Fibroblast of lung (primary cell): ENCODE data around the gene VEGFA. TPM values are rescaled to one million over a fixed set of nuclear protein-coding genes. Genes with fewer than 3 reads are reported as not detected.
A peak's percentile ranks its signal among the peaks of the same experiment; 100 is the strongest.

Experiments used
- DNase-seq, 2 donors: peaks; one replicate each; pipeline versions ENCODE4 v3.0.0 to v3.0.0-alpha.2; 2010; ENCODE audit warnings: low read depth in 2 of 2
- H2AFZ ChIP-seq: 2 replicates; pipeline ENCODE4 v1.5.1; 2012; ENCODE audit warnings: low read length, control low read depth, inconsistent platforms
- H3K27ac ChIP-seq: 2 replicates; pipeline ENCODE4 v1.5.1; 2011; ENCODE audit warnings: low read length, control low read depth; ENCODE audit not compliant: insufficient read depth
- H3K27me3 ChIP-seq: 2 replicates; pipeline ENCODE4 v1.5.1; 2011; ENCODE audit warnings: mild to moderate bottlenecking, low read length; ENCODE audit not compliant: control insufficient read depth, insufficient read depth
- H3K36me3 ChIP-seq: 2 replicates; pipeline ENCODE4 v1.5.1; 2011; ENCODE audit warnings: low read length; ENCODE audit not compliant: control insufficient read depth, insufficient read depth
- H3K4me1 ChIP-seq: 2 replicates; pipeline ENCODE4 v1.5.1; 2011; ENCODE audit warnings: low read length; ENCODE audit not compliant: control insufficient read depth, insufficient read depth; ENCODE audit errors: extremely low read depth
- H3K4me2 ChIP-seq: 2 replicates; pipeline ENCODE4 v1.5.1; 2011; ENCODE audit warnings: low read length, control low read depth; ENCODE audit not compliant: insufficient read depth; ENCODE audit errors: extremely low read depth
- H3K4me3 ChIP-seq, 4 experiments: fragments of 200-600 bp in 1 of 4; sonication (generic) in 1 of 4; replicated peaks in 1 of 4; 2 replicates each; pipeline ENCODE4 v1.5.1; 2011 to 2016; ENCODE audit warnings: low read length in 4 of 4, low read depth in 3 of 4, mild to moderate bottlenecking in 3 of 4, control low read depth in 2 of 4, inconsistent platforms in 1 of 4, mixed read lengths in 1 of 4; ENCODE audit not compliant: insufficient read depth in 1 of 4; ENCODE audit errors: control extremely low read depth in 1 of 4
- H3K79me2 ChIP-seq: 2 replicates; pipeline ENCODE4 v1.5.1; 2012; ENCODE audit warnings: mild to moderate bottlenecking, low read length, inconsistent platforms; ENCODE audit not compliant: control insufficient read depth, insufficient read depth
- H3K9ac ChIP-seq: 2 replicates; pipeline ENCODE4 v1.5.1; 2011; ENCODE audit warnings: mild to moderate bottlenecking, low read length, control low read depth; ENCODE audit not compliant: insufficient read depth
- H3K9me3 ChIP-seq: 2 replicates; pipeline ENCODE4 v1.5.1; 2012; ENCODE audit warnings: low read depth, low read length; ENCODE audit not compliant: control insufficient read depth, insufficient read depth
- H4K20me1 ChIP-seq: 2 replicates; pipeline ENCODE4 v1.5.1; 2011; ENCODE audit warnings: low read length; ENCODE audit not compliant: control insufficient read depth, insufficient read depth; ENCODE audit errors: extremely low read depth
- CTCF ChIP-seq, 2 donors: IDR thresholded peaks in 1 of 2; conservative IDR thresholded peaks in 1 of 2; 1 replicate in 1 of 2; 2 replicates in 1 of 2; pipeline ENCODE4 v1.5.1; 2011 to 2012; ENCODE audit warnings: low read length in 2 of 2, control low read depth in 1 of 2, inconsistent platforms in 1 of 2, low read depth in 1 of 2, mild to moderate bottlenecking in 1 of 2
- EZH2 ChIP-seq: IDR thresholded peaks from 2 replicates; pipeline ENCODE4 v1.5.1; 2012; ENCODE audit warnings: low read length, control low read depth, mild to moderate bottlenecking; ENCODE audit errors: missing control alignments
- polyA plus RNA-seq, 2 donors: library from polyadenylated mRNA; depleted of rRNA in 1 of 2; stranded (reverse) in 1 of 2; unstranded in 1 of 2; fragments of >200 nt; gene quantifications; 2 replicates each; pipeline ENCODE4 v1.2.1, GENCODE V29; 2011 to 2012; ENCODE audit warnings: missing spikeins in 1 of 2
- total RNA-seq: library from RNA; depleted of rRNA; stranded (reverse); fragments of >200 nt; gene quantifications from 2 replicates; pipeline ENCODE4 v1.2.1, GENCODE V29; 2014

The VEGFA gene
- total and polyA plus RNA-seq, 2 donors (not counting 1 experiment from before 2014, with no cell fraction given) = 111 to 150 TPM

GRCh38 chr6:43823390-43823789 lies 53.4 kb downstream of the VEGFA start:
- Histone ChIP-seq H3K4me1 (no peaks in the 10 kb centered on the region), H3K9me3 (no peaks in the 10 kb centered on the region), H3K79me2 (no peaks in the 10 kb centered on the region), H3K9ac (no peak overlapping the region), H3K36me3 (no peaks in the 10 kb centered on the region), H2AFZ (no peak overlapping the region), H3K4me2 (no peak overlapping the region), H3K27ac (no peak overlapping the region), H4K20me1 (no peaks in the 10 kb centered on the region), H3K4me3 (no peak overlapping the region), H3K27me3 (peaks cover 12% of the 10 kb centered on the region)
- TF ChIP-seq EZH2 (no peak), CTCF (conservative IDR thresholded peaks at IDR 0.05 in 1 of 2, IDR thresholded peaks at IDR 0.05 in 1 of 2; ENCODE audit: low read depth in 1 of 2, low read length in 2 of 2) (no peak)
- DNase-seq = no peak

GRCh38 chr6:43823879-43824702 lies 54.1 kb downstream of the VEGFA start:
- Histone ChIP-seq H3K4me3 (no peak overlapping the region), H3K27ac (no peak overlapping the region), H3K36me3 (no peaks in the 10 kb centered on the region), H3K9me3 (no peaks in the 10 kb centered on the region), H2AFZ (no peak overlapping the region), H3K4me1 (no peaks in the 10 kb centered on the region), H3K9ac (no peak overlapping the region), H4K20me1 (no peaks in the 10 kb centered on the region), H3K79me2 (no peaks in the 10 kb centered on the region), H3K4me2 (no peak overlapping the region), H3K27me3 (peaks cover 12% of the 10 kb centered on the region)
- no peak for DNase-seq
- peak; percentile 31 for TF ChIP-seq EZH2
- TF ChIP-seq CTCF (conservative IDR thresholded peaks at IDR 0.05 in 1 of 2, IDR thresholded peaks at IDR 0.05 in 1 of 2; ENCODE audit: low read depth in 1 of 2, low read length in 2 of 2) = no peak

GRCh38 chr6:43824703-43825064 lies 54.7 kb downstream of the VEGFA start:
- no peak overlapping the region for H3K4me2 ChIP-seq
- H3K4me1 ChIP-seq = no peaks in the 10 kb centered on the region
- H3K36me3 ChIP-seq = no peaks in the 10 kb centered on the region
- H3K79me2 ChIP-seq = no peaks in the 10 kb centered on the region
- no peaks in the 10 kb centered on the region for H4K20me1 ChIP-seq
- peak in 1 of 2 donors; percentile 42 for DNase-seq
- no peak overlapping the region for H3K9ac ChIP-seq
- no peak overlapping the region for H3K27ac ChIP-seq
- peaks cover 12% of the 10 kb centered on the region for H3K27me3 ChIP-seq
- H2AFZ ChIP-seq = no peak overlapping the region
- no peak overlapping the region for H3K4me3 ChIP-seq
- H3K9me3 ChIP-seq = no peaks in the 10 kb centered on the region
- TF ChIP-seq EZH2 (no peak), CTCF (conservative IDR thresholded peaks at IDR 0.05 in 1 of 2, IDR thresholded peaks at IDR 0.05 in 1 of 2; ENCODE audit: low read depth in 1 of 2, low read length in 2 of 2) (no peak)
